Endothelial cell of umbilical vein (primary cell): ENCODE results near the gene FLRT2. TPM values are rescaled to one million over a fixed set of nuclear protein-coding genes. Genes with fewer than 3 reads are reported as not detected.

Source experiments
- BruUV-seq: library from RNA; stranded (reverse); fragments of 400-500 nt; replicated peaks from 2 replicates; lab custom pipeline; 2021; lab: Mats Ljungman, UMichigan
- CTCF ChIA-PET: fragments of 300-600, 350-600 bp; sonication (Branson Sonifier 250); formaldehyde crosslinking; loops from one replicate; lab custom pipeline; 2021; ENCODE audit warnings: antibody characterized with exemption, inconsistent platforms; lab: Charles Lee
- POLR2A ChIA-PET: fragments of 300-600, 350-600 bp; sonication (Branson Sonifier 250); formaldehyde crosslinking; loops from one replicate; lab custom pipeline; 2021; ENCODE audit warnings: antibody characterized with exemption, inconsistent platforms; lab: Charles Lee
- DNase-seq: peaks from one replicate; pipeline ENCODE4 v3.0.0-alpha.2; 2011; ENCODE audit warnings: low read depth, low spot score
- FAIRE-seq: peaks from 2 replicates; lab custom pipeline; 2011; peaks lifted over from hg19 to GRCh38; lab: Jason Lieb, UNC
- H2AFZ ChIP-seq: 2 replicates; pipeline ENCODE4 v1.6.0; 2012; ENCODE audit warnings: low read depth, low read length, control low read depth, inconsistent platforms
- H3K27ac ChIP-seq: 2 replicates; pipeline ENCODE4 v1.5.1; 2011; ENCODE audit warnings: low read depth, mild to moderate bottlenecking, control low read depth, low read length, moderate library complexity; ENCODE audit not compliant: insufficient read depth
- H3K27me3 ChIP-seq, 2 experiments: 2 replicates each; pipeline versions ENCODE4 v1.6.0 to v1.6.1; 2011; ENCODE audit warnings: low read length in 2 of 2, mixed read lengths in 1 of 2; ENCODE audit not compliant: control insufficient read depth in 2 of 2, insufficient read depth in 2 of 2
- H3K36me3 ChIP-seq, 2 experiments: 2 replicates in 1 of 2; 3 replicates in 1 of 2; pipeline ENCODE4 v1.5.1; 2011; ENCODE audit warnings: low read length in 2 of 2, mild to moderate bottlenecking in 1 of 2, moderate library complexity in 1 of 2; ENCODE audit not compliant: control insufficient read depth in 2 of 2, insufficient read depth in 2 of 2; ENCODE audit errors: extremely low read depth in 1 of 2
- H3K4me1 ChIP-seq: 3 replicates; pipeline ENCODE4 v1.5.1; 2011; ENCODE audit warnings: mild to moderate bottlenecking, low read length; ENCODE audit not compliant: control insufficient read depth, insufficient read depth; ENCODE audit errors: extremely low read depth
- H3K4me2 ChIP-seq: 2 replicates; pipeline ENCODE4 v1.6.1; 2011; ENCODE audit warnings: low read length, control low read depth, mixed read lengths; ENCODE audit not compliant: insufficient read depth
- H3K4me3 ChIP-seq, 3 experiments: fragments of 200-600 bp in 1 of 3; sonication (generic), shearing (Covaris generic) in 1 of 3; replicated peaks in 1 of 3; 2 replicates each; pipeline ENCODE4 v1.5.1; 2011 to 2016; ENCODE audit warnings: control low read depth in 3 of 3, low read length in 3 of 3, mild to moderate bottlenecking in 2 of 3, inconsistent platforms in 1 of 3, low read depth in 1 of 3, moderate library complexity in 1 of 3; ENCODE audit not compliant: insufficient read depth in 1 of 3
- H3K79me2 ChIP-seq: 2 replicates; pipeline ENCODE4 v1.6.0; 2012; ENCODE audit warnings: low read length, inconsistent platforms; ENCODE audit not compliant: control insufficient read depth, insufficient read depth
- H3K9ac ChIP-seq: replicated peaks from 2 replicates; pipeline ENCODE3; 2011; ENCODE audit warnings: low read length, control low read depth; ENCODE audit not compliant: insufficient read depth; ENCODE audit errors: extremely low read depth
- H3K9me1 ChIP-seq: replicated peaks from 3 replicates; pipeline ENCODE4 v1.6.0; 2011; ENCODE audit warnings: mild to moderate bottlenecking, low read length; ENCODE audit not compliant: control insufficient read depth, insufficient read depth; ENCODE audit errors: extremely low read depth
- H3K9me3 ChIP-seq: replicated peaks from 2 replicates; pipeline ENCODE4 v1.5.1; 2012; ENCODE audit warnings: low read length, inconsistent platforms; ENCODE audit not compliant: control insufficient read depth, insufficient read depth
- H4K20me1 ChIP-seq: replicated peaks from 2 replicates; pipeline ENCODE3; 2011; ENCODE audit warnings: mild to moderate bottlenecking, low read length; ENCODE audit not compliant: control insufficient read depth, insufficient read depth; ENCODE audit errors: extremely low read depth
- CTCF ChIP-seq, 2 donors: IDR thresholded peaks; 1 replicate in 1 of 2; 2 replicates in 1 of 2; pipeline ENCODE4 v1.5.1; 2011; ENCODE audit warnings: low read length in 2 of 2, mild to moderate bottlenecking in 2 of 2, moderate library complexity in 2 of 2, control low read depth in 1 of 2, inconsistent platforms in 1 of 2, low read depth in 1 of 2; ENCODE audit not compliant: insufficient read depth in 1 of 2; ENCODE audit errors: extremely low read depth in 1 of 2
- EZH2 ChIP-seq: IDR thresholded peaks from 2 replicates; pipeline ENCODE4 v1.6.1; 2012; ENCODE audit warnings: borderline replicate concordance, low read depth, mild to moderate bottlenecking, moderate library complexity, low read length, inconsistent platforms; ENCODE audit not compliant: severe bottlenecking
- FOS ChIP-seq: IDR thresholded peaks from 2 replicates; pipeline ENCODE4 v1.6.1; 2011; ENCODE audit warnings: mild to moderate bottlenecking, low read length, moderate library complexity, borderline replicate concordance; ENCODE audit not compliant: insufficient read depth
- GATA2 ChIP-seq: IDR thresholded peaks from 2 replicates; pipeline ENCODE4 v1.7.0; 2011; ENCODE audit warnings: low read depth, mild to moderate bottlenecking, moderate library complexity, mixed read lengths, low read length; ENCODE audit not compliant: insufficient read length, insufficient read depth
- MYC ChIP-seq: IDR thresholded peaks from one replicate; pipeline ENCODE4 v1.6.1; 2011; ENCODE audit warnings: mild to moderate bottlenecking, low read depth, low read length
- POLR2A ChIP-seq: IDR thresholded peaks from 2 replicates; pipeline ENCODE4 v1.6.1; 2012; ENCODE audit warnings: low read depth, mild to moderate bottlenecking, control low read depth, low read length
- POLR2AphosphoS5 ChIP-seq: IDR thresholded peaks from 2 replicates; pipeline ENCODE4 v1.6.1; 2012; ENCODE audit warnings: low read depth, mild to moderate bottlenecking, control low read depth, low read length, moderate library complexity; ENCODE audit not compliant: insufficient read depth
- dilution Hi-C: fragments of 300-500 bp; cut with MboI; formaldehyde crosslinking; loops from one replicate; pipeline ENCODE4 v1.15.0; 2019; ENCODE audit warnings: low sequenced_read_pairs; ENCODE audit not compliant: extremely low pct_ligation_motif_present
- intact Hi-C: fragments of 100-400 bp; cut with micrococcal nuclease; formaldehyde crosslinking; loops from one replicate; pipeline ENCODE4 v1.10.0; 2022
- polyA plus RNA-seq, 4 experiments: library from polyadenylated mRNA; depleted of rRNA in 3 of 4; stranded (reverse) in 3 of 4; unstranded in 1 of 4; fragments of >200 nt; gene quantifications; 2 replicates each; pipeline versions ENCODE4 v1.2.1 to v1.2.3, GENCODE V29; 2011 to 2012; ENCODE audit warnings: missing spikeins in 1 of 4
- total RNA-seq: library from RNA; stranded (reverse); gene quantifications from 2 replicates; pipeline ENCODE4 v1.2.3, GENCODE V29; 2021
- TF ChIP-seq, protein P1 (sequence below): IDR thresholded peaks from 2 replicates; pipeline ENCODE4 v1.6.1; 2011; ENCODE audit not compliant: insufficient read depth, insufficient read length

The FLRT2 gene
- total and polyA plus RNA-seq, 2 donors (not counting 3 experiments of a cell fraction or from before 2014, with no cell fraction given), result 202 to 229 TPM

DNA sequence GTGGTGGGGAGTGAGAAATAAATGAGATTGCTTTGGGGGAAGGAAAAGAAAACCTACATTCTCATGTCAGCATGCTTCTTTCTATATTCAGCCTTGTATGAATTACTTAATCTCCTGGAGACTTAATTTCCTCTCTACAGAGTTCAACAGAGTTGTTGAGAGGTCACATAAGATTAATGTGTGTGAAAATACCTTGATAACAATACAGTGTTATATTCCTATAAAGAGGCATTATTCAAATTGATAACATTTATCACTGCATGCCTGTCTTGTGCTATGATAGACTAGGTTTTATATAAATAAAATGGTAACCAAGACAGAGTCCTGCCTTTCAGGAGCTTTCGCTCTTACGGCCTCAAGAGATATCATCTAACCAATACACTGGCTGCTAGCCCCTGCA is 9.6 kb downstream of the FLRT2 start:
- peaks cover 61% of the 10 kb centered on the region for H3K79me2 ChIP-seq
- H3K4me1 ChIP-seq, result peaks cover 27% of the 10 kb centered on the region
- H2AFZ ChIP-seq, result no peak overlapping the region
- intact Hi-C loops, result loop anchor here (10.0 kb wide), 2 partner anchors 915 to 1415 kb away; no protein-coding TSS in a partner anchor
- peaks cover 25% of the 10 kb centered on the region for H4K20me1 ChIP-seq
- H3K4me2 ChIP-seq, result no peak overlapping the region
- FAIRE-seq (no peak), DNase-seq (peak; percentile 34)
- H3K4me3 ChIP-seq, result no peak overlapping the region
- H3K27me3 ChIP-seq, result no peaks in the 10 kb centered on the region
- no peak overlapping the region for H3K9ac ChIP-seq
- ChIA-PET CTCF (no interaction called here), POLR2A (no interaction called here)
- no peaks in the 10 kb centered on the region for H3K9me1 ChIP-seq
- dilution Hi-C loops, result no loop called here
- H3K27ac ChIP-seq, result no peak overlapping the region
- TF ChIP-seq POLR2AphosphoS5, result no peak
- TF ChIP-seq CTCF (IDR thresholded peaks at IDR 0.05; ENCODE audit: extremely low read depth in 1 of 2, insufficient read depth in 1 of 2, low read depth in 1 of 2, low read length in 2 of 2), result no peak
- TF ChIP-seq, protein P1, sequence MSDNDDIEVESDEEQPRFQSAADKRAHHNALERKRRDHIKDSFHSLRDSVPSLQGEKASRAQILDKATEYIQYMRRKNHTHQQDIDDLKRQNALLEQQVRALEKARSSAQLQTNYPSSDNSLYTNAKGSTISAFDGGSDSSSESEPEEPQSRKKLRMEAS, result no peak
- no peak for TF ChIP-seq FOS
- no peak for TF ChIP-seq GATA2
- TF ChIP-seq MYC, result no peak
- TF ChIP-seq POLR2A, result no peak
- no peak for TF ChIP-seq EZH2
- peaks cover 16 to 18% of the 10 kb centered on the region in 2 experiments for H3K36me3 ChIP-seq
- no peaks in the 10 kb centered on the region for H3K9me3 ChIP-seq
- no TSS peak for BruUV-seq
